H1 (cell line): Measurements from ENCODE around the gene INAVA. TPM values are rescaled to one million over a fixed set of nuclear protein-coding genes. Genes with fewer than 3 reads are reported as not detected.

ENCODE experiments used
- CTCF ChIA-PET: fragments of 300-600 bp; sonication (Branson Sonifier 250); formaldehyde crosslinking; loops from one replicate; lab custom pipeline; 2021; ENCODE audit not compliant: partially characterized antibody; lab: Charles Lee
- POLR2A ChIA-PET: fragments of 300-600 bp; sonication (Branson Sonifier 250); formaldehyde crosslinking; loops from one replicate; lab custom pipeline; 2021; ENCODE audit warnings: inconsistent platforms; ENCODE audit not compliant: partially characterized antibody; lab: Charles Lee
- DNase-seq, 2 experiments: peaks; one replicate each; pipeline versions ENCODE4 v3.0.0 to v3.0.0-alpha.2; 2010 to 2022; ENCODE audit warnings: low spot score in 2 of 2, low read depth in 1 of 2, mixed read lengths in 1 of 2
- FAIRE-seq: peaks from 2 replicates; lab custom pipeline; 2011; peaks lifted over from hg19 to GRCh38; lab: Jason Lieb, UNC
- H2AFZ ChIP-seq: 2 replicates; pipeline ENCODE4 v1.8.1; 2012; ENCODE audit warnings: low read length, inconsistent platforms
- H2AK5ac ChIP-seq: 2 replicates; pipeline ENCODE4 v1.6.1; 2013; ENCODE audit warnings: low read depth, low read length
- H2BK120ac ChIP-seq: replicated peaks from 2 replicates; pipeline ENCODE3; 2013; ENCODE audit warnings: low read depth, low read length, inconsistent platforms
- H2BK12ac ChIP-seq: 2 replicates; pipeline ENCODE4 v1.6.1; 2013; ENCODE audit warnings: low read depth, low read length
- H2BK15ac ChIP-seq: 2 replicates; pipeline ENCODE4 v1.6.1; 2013; ENCODE audit warnings: low read length
- H2BK20ac ChIP-seq: 2 replicates; pipeline ENCODE4 v1.6.1; 2013; ENCODE audit warnings: low read length
- H2BK5ac ChIP-seq: 2 replicates; pipeline ENCODE4 v1.6.1; 2013; ENCODE audit warnings: low read depth, low read length
- H3K14ac ChIP-seq: 2 replicates; pipeline ENCODE4 v1.6.1; 2013; ENCODE audit warnings: inconsistent platforms; ENCODE audit not compliant: insufficient read length
- H3K18ac ChIP-seq: 2 replicates; pipeline ENCODE4 v1.6.1; 2013; ENCODE audit warnings: low read length; ENCODE audit errors: extremely low read depth
- H3K23ac ChIP-seq: 2 replicates; pipeline ENCODE4 v1.6.1; 2013; ENCODE audit warnings: inconsistent platforms; ENCODE audit not compliant: insufficient read length
- H3K23me2 ChIP-seq: 2 replicates; pipeline ENCODE4 v1.6.1; 2013; ENCODE audit warnings: low read depth, low read length
- H3K27ac ChIP-seq: 2 replicates; pipeline ENCODE4 v1.6.1; 2011; ENCODE audit warnings: low read depth, low read length, inconsistent platforms
- H3K27me3 ChIP-seq, 4 experiments: replicated peaks in 1 of 4; 1 replicate in 1 of 4; 2 replicates in 3 of 4; pipeline versions ENCODE4 v1.6.1 to v1.8.1; 2011 to 2013; ENCODE audit warnings: low read length in 3 of 4, mild to moderate bottlenecking in 3 of 4, inconsistent platforms in 2 of 4, mixed read lengths in 2 of 4, moderate library complexity in 1 of 4; ENCODE audit not compliant: control insufficient read depth in 3 of 4, insufficient read depth in 3 of 4; ENCODE audit errors: extremely low read depth in 1 of 4
- H3K36me3 ChIP-seq, 4 experiments: 2 replicates each; pipeline versions ENCODE4 v1.6.1 to v1.8.1; 2011 to 2013; ENCODE audit warnings: mild to moderate bottlenecking in 4 of 4, low read length in 3 of 4, moderate library complexity in 2 of 4, control low read depth in 1 of 4, inconsistent platforms in 1 of 4; ENCODE audit not compliant: insufficient read depth in 4 of 4, control insufficient read depth in 2 of 4
- H3K4ac ChIP-seq: replicated peaks from 2 replicates; pipeline ENCODE3; 2013; ENCODE audit warnings: low read length, low read depth, mixed read lengths, inconsistent platforms; ENCODE audit not compliant: insufficient read length
- H3K4me1 ChIP-seq, 4 experiments: replicated peaks in 1 of 4; 1 replicate in 1 of 4; 2 replicates in 3 of 4; pipeline versions ENCODE4 v1.6.1 to v1.8.1; 2011 to 2013; ENCODE audit warnings: low read length in 3 of 4, inconsistent platforms in 2 of 4, mixed read lengths in 1 of 4; ENCODE audit not compliant: insufficient read depth in 4 of 4, control insufficient read depth in 3 of 4
- H3K4me2 ChIP-seq, 2 experiments: 2 replicates each; pipeline versions ENCODE4 v1.6.1 to v1.8.1; 2011 to 2013; ENCODE audit warnings: low read depth in 2 of 2, low read length in 2 of 2, control low read depth in 1 of 2, inconsistent platforms in 1 of 2, mild to moderate bottlenecking in 1 of 2; ENCODE audit not compliant: insufficient read depth in 1 of 2
- H3K4me3 ChIP-seq, 4 experiments: fragments of 200-600, 300-600 bp in 1 of 4; sonication (generic), shearing (Covaris generic), sonication (Bioruptor Twin) in 1 of 4; 2 replicates each; pipeline versions ENCODE4 v1.5.1 to v1.8.1; 2011 to 2016; ENCODE audit warnings: low read length in 4 of 4, low read depth in 3 of 4, control low read depth in 2 of 4, inconsistent platforms in 2 of 4, mild to moderate bottlenecking in 2 of 4, mixed read lengths in 1 of 4, moderate library complexity in 1 of 4; ENCODE audit not compliant: insufficient read depth in 2 of 4; ENCODE audit errors: extremely low read depth in 1 of 4
- H3K56ac ChIP-seq: replicated peaks from 2 replicates; pipeline ENCODE3; 2013; ENCODE audit warnings: low read depth, mild to moderate bottlenecking, mixed read lengths, low read length, inconsistent platforms; ENCODE audit not compliant: insufficient read length
- H3K79me1 ChIP-seq: 2 replicates; pipeline ENCODE4 v1.6.1; 2013; ENCODE audit warnings: low read depth, low read length, control low read depth
- H3K79me2 ChIP-seq, 2 experiments: 2 replicates each; pipeline versions ENCODE4 v1.6.1 to v1.8.1; 2012 to 2013; ENCODE audit warnings: low read length in 2 of 2, mild to moderate bottlenecking in 2 of 2, inconsistent platforms in 1 of 2; ENCODE audit not compliant: insufficient read depth in 2 of 2, control insufficient read depth in 1 of 2
- H3K9ac ChIP-seq, 4 experiments: replicated peaks in 1 of 4; 1 replicate in 1 of 4; 2 replicates in 3 of 4; pipeline versions ENCODE4 v1.6.1 to v1.8.1; 2011 to 2013; ENCODE audit warnings: low read depth in 3 of 4, low read length in 3 of 4, control low read depth in 2 of 4, mild to moderate bottlenecking in 2 of 4, moderate library complexity in 2 of 4, inconsistent platforms in 1 of 4; ENCODE audit errors: extremely low read depth in 1 of 4
- H3K9me3 ChIP-seq, 2 experiments: 2 replicates each; pipeline versions ENCODE4 v1.6.1 to v1.8.1; 2012 to 2013; ENCODE audit warnings: mild to moderate bottlenecking in 2 of 2, moderate library complexity in 2 of 2, control low read depth in 1 of 2, inconsistent platforms in 1 of 2, low read depth in 1 of 2, low read length in 1 of 2, mixed read lengths in 1 of 2; ENCODE audit not compliant: insufficient read depth in 2 of 2
- H4K20me1 ChIP-seq, 2 experiments: replicated peaks in 1 of 2; 2 replicates each; pipeline versions ENCODE3 to v1.8.1; 2011 to 2013; ENCODE audit warnings: inconsistent platforms in 2 of 2, low read length in 2 of 2, mild to moderate bottlenecking in 1 of 2; ENCODE audit not compliant: insufficient read depth in 2 of 2, control insufficient read depth in 1 of 2
- H4K5ac ChIP-seq: 2 replicates; pipeline ENCODE4 v1.6.1; 2013; ENCODE audit warnings: low read length, low read depth, mixed read lengths, inconsistent platforms; ENCODE audit not compliant: insufficient read length
- H4K8ac ChIP-seq: 2 replicates; pipeline ENCODE4 v1.8.0; 2013; ENCODE audit warnings: mild to moderate bottlenecking, moderate library complexity, low read length, inconsistent platforms; ENCODE audit not compliant: insufficient read depth; ENCODE audit errors: extremely low read depth
- H4K91ac ChIP-seq: replicated peaks from 2 replicates; pipeline ENCODE3; 2013; ENCODE audit warnings: low read length, mixed read lengths, inconsistent platforms; ENCODE audit not compliant: insufficient read length
- ASH2L ChIP-seq: fragments of 200-600, 300-600 bp; sonication (generic); IDR thresholded peaks from one replicate; pipeline ENCODE4 v1.7.1; 2017; ENCODE audit warnings: low read length
- BACH1 ChIP-seq: IDR thresholded peaks from 2 replicates; pipeline ENCODE4 v1.6.1; 2012; ENCODE audit warnings: low read length, improper control_type of control experiment
- BRCA1 ChIP-seq: IDR thresholded peaks from 2 replicates; pipeline ENCODE4 v1.6.1; 2012; ENCODE audit warnings: low read depth, low read length, improper control_type of control experiment
- CREB1 ChIP-seq: IDR thresholded peaks from 2 replicates; pipeline ENCODE4 v1.6.1; 2012; ENCODE audit warnings: inconsistent platforms
- CTCF ChIP-seq, 3 experiments: IDR thresholded peaks; 1 replicate in 2 of 3; 2 replicates in 1 of 3; pipeline versions ENCODE4 v1.5.1 to v1.6.1; 2011; ENCODE audit warnings: low read length in 3 of 3, mild to moderate bottlenecking in 3 of 3, inconsistent platforms in 2 of 3, low read depth in 1 of 3, moderate library complexity in 1 of 3; ENCODE audit not compliant: insufficient read depth in 1 of 3; ENCODE audit errors: control extremely low read depth in 1 of 3
- EP300 ChIP-seq, 2 experiments: IDR thresholded peaks; 1 replicate in 1 of 2; 2 replicates in 1 of 2; pipeline ENCODE4 v1.6.1; 2011 to 2012; ENCODE audit warnings: low read depth in 2 of 2, low read length in 2 of 2, mild to moderate bottlenecking in 2 of 2, borderline replicate concordance in 1 of 2, inconsistent platforms in 1 of 2, moderate library complexity in 1 of 2
- KDM1A ChIP-seq: fragments of 200-600, 300-600 bp; sonication (generic); IDR thresholded peaks from 2 replicates; pipeline ENCODE4 v1.7.1; 2016; ENCODE audit warnings: mild to moderate bottlenecking, low read length, borderline replicate concordance
- MAX ChIP-seq: IDR thresholded peaks from 2 replicates; pipeline ENCODE4 v1.6.1; 2012; ENCODE audit warnings: inconsistent platforms
- SIN3A ChIP-seq, 2 experiments: IDR thresholded peaks in 1 of 2; conservative IDR thresholded peaks in 1 of 2; 2 replicates each; pipeline ENCODE4 v1.6.1; 2011 to 2012; ENCODE audit warnings: low read length in 2 of 2, improper control_type of control experiment in 1 of 2, low read depth in 1 of 2, mild to moderate bottlenecking in 1 of 2
- SP4 ChIP-seq: IDR thresholded peaks from 2 replicates; pipeline ENCODE4 v1.6.1; 2012; ENCODE audit warnings: low read length, inconsistent platforms
- SRF ChIP-seq: IDR thresholded peaks from 2 replicates; pipeline ENCODE4 v1.6.1; 2011; ENCODE audit warnings: mild to moderate bottlenecking, low read depth, low read length, moderate library complexity
- WGBS, 2 experiments: shearing (Covaris generic) in 1 of 2; methylation state at CpG; one replicate each; pipeline versions ENCODE4 v1.1.6 to v1.1.7; 2013 to 2015; ENCODE audit warnings: low lambda C conversion rate in 2 of 2, mixed read lengths in 2 of 2, inconsistent platforms in 1 of 2, low coverage in 1 of 2, missing lambda C conversion rate in 1 of 2; ENCODE audit not compliant: insufficient replicate concordance in 2 of 2, insufficient coverage in 1 of 2, insufficient read length in 1 of 2; ENCODE audit errors: extremely low coverage in 1 of 2, missing lambda C conversion rate in 1 of 2; 5-methylcytosine and 5-hydroxymethylcytosine counted together
- polyA plus RNA-seq, 7 experiments: library from polyadenylated mRNA; depleted of rRNA in 3 of 7; stranded (reverse) in 5 of 7; unstranded in 2 of 7; fragments of >200 nt in 5 of 7; fragments of 200-250 nt in 2 of 7; gene quantifications; 1 replicate in 5 of 7; 2 replicates in 1 of 7; 4 replicates in 1 of 7; pipeline versions ENCODE4 v1.2.1 to v1.2.3, GENCODE V29; 2011 to 2013; ENCODE audit warnings: missing spikeins in 2 of 7, mixed read lengths in 2 of 7
- total RNA-seq: library from RNA; stranded (reverse); fragmentation: NEBNext Ultra II Directional; extraction: Animal tissue kit (Norgen Biotek cat#: 25700); gene quantifications from 2 replicates; pipeline ENCODE4 v1.2.1, GENCODE V29; 2021

INAVA gene
- total and polyA plus RNA-seq, 2 of the 8 experiments (the other 6 are each of a cell fraction or from before 2014, with no cell fraction given) = 46.8 to 49.3 TPM

DNA sequence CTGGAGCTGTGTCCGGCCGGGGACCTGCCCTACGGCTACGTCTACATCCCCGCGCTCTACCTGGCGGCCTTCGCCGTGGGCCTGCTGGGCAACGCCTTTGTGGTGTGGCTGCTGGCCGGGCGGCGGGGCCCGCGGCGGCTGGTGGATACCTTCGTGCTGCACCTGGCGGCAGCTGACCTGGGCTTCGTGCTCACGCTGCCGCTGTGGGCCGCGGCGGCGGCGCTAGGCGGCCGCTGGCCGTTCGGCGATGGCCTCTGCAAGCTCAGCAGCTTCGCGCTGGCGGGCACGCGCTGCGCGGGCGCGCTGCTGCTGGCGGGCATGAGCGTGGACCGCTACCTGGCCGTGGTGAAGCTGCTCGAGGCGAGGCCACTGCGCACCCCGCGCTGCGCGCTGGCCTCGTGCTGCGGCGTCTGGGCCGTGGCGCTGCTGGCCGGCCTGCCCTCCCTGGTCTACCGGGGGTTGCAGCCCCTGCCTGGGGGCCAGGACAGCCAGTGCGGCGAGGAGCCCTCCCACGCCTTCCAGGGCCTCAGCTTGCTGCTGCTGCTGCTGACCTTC, 21.5 kb upstream of the INAVA start:
- DNase-seq (peak in 1 of 2 experiments; percentile 49), FAIRE-seq (no peak)
- H3K9me3 ChIP-seq = no peaks in the 10 kb centered on the region
- no peak overlapping the region for H2BK5ac ChIP-seq
- H3K27ac ChIP-seq = no peak overlapping the region
- peak overlapping the region; percentile 70 for H4K8ac ChIP-seq
- H2AK5ac ChIP-seq = no peak overlapping the region
- H2BK12ac ChIP-seq = no peak overlapping the region
- no peak overlapping the region for H2BK15ac ChIP-seq
- H2BK120ac ChIP-seq = no peak overlapping the region
- no peaks in the 10 kb centered on the region for H3K36me3 ChIP-seq
- H3K4me3 ChIP-seq = no peak overlapping the region
- H3K56ac ChIP-seq = no peak overlapping the region
- CTCF ChIA-PET = interaction anchor here (0.9 to 1.9 kb wide), 2 partner anchors 18 to 62 kb away, joined by 3 to 9 read pairs; no protein-coding TSS in a partner anchor
- POLR2A ChIA-PET = interaction anchor here (0.7 to 3.1 kb wide), 5 partner anchors 8 to 27 kb away, joined by 3 to 31 read pairs (median 3); partner anchors contain the start of gene INAVA
- 0 out of 2 replicates have a peak overlapping the region, but pooled peaks have one; percentile 2 for H2AFZ ChIP-seq
- WGBS, 2 experiments = 94% methylated on average over 47 of the region's 61 CpGs; no CpG with 5 or more reads in 1 of the 2 experiments
- no peak overlapping the region for H4K5ac ChIP-seq
- peaks cover 0 to 8% (median 4%) of the 10 kb centered on the region in 4 experiments; a peak in 4 of 7 replicates for H3K4me1 ChIP-seq
- H3K18ac ChIP-seq = no peak overlapping the region
- no peaks in the 10 kb centered on the region for H3K23me2 ChIP-seq
- H4K91ac ChIP-seq = no peak overlapping the region
- H4K20me1 ChIP-seq = no peaks in the 10 kb centered on the region
- H3K4ac ChIP-seq = no peak overlapping the region
- no peak overlapping the region for H3K14ac ChIP-seq
- H3K27me3 ChIP-seq = no peaks in the 10 kb centered on the region
- no peak overlapping the region for H3K9ac ChIP-seq
- no peak overlapping the region for H2BK20ac ChIP-seq
- H3K23ac ChIP-seq = no peak overlapping the region
- no peaks in the 10 kb centered on the region for H3K79me2 ChIP-seq
- H3K79me1 ChIP-seq = no peaks in the 10 kb centered on the region
- TF ChIP-seq EP300 (IDR thresholded peaks at IDR 0.05; ENCODE audit: borderline replicate concordance in 1 of 2, low read depth in 2 of 2, low read length in 2 of 2) (no peak), CTCF (IDR thresholded peaks at IDR 0.05; ENCODE audit: control extremely low read depth in 1 of 3, insufficient read depth in 1 of 3, low read depth in 1 of 3, low read length in 3 of 3) (no peak), BRCA1 (no peak), CREB1 (no peak), MAX (no peak), SP4 (no peak), SIN3A (conservative IDR thresholded peaks at IDR 0.05 in 1 of 2, IDR thresholded peaks at IDR 0.05 in 1 of 2; ENCODE audit: low read depth in 1 of 2, low read length in 2 of 2) (no peak), SRF (no peak), ASH2L (no peak), KDM1A (no peak), BACH1 (no peak)
- H3K4me2 ChIP-seq = no peak overlapping the region
